HFF-Myc (cell line): Measurements from ENCODE around the gene ESPNL.

Source experiments
- DNase-seq: peaks from one replicate; pipeline ENCODE4 v3.0.0-alpha.2; 2011; ENCODE audit warnings: low read depth; ENCODE audit errors: extremely low read depth
- H3K4me3 ChIP-seq: replicated peaks from 2 replicates; pipeline ENCODE4 v1.5.1; 2011; ENCODE audit warnings: low read depth, mild to moderate bottlenecking, control low read depth, low read length
- CTCF ChIP-seq: IDR thresholded peaks from 2 replicates; pipeline ENCODE4 v1.5.1; 2012; ENCODE audit warnings: mild to moderate bottlenecking, low read depth, low read length, control low read depth; ENCODE audit errors: missing control alignments

Gene ESPNL

DNA sequence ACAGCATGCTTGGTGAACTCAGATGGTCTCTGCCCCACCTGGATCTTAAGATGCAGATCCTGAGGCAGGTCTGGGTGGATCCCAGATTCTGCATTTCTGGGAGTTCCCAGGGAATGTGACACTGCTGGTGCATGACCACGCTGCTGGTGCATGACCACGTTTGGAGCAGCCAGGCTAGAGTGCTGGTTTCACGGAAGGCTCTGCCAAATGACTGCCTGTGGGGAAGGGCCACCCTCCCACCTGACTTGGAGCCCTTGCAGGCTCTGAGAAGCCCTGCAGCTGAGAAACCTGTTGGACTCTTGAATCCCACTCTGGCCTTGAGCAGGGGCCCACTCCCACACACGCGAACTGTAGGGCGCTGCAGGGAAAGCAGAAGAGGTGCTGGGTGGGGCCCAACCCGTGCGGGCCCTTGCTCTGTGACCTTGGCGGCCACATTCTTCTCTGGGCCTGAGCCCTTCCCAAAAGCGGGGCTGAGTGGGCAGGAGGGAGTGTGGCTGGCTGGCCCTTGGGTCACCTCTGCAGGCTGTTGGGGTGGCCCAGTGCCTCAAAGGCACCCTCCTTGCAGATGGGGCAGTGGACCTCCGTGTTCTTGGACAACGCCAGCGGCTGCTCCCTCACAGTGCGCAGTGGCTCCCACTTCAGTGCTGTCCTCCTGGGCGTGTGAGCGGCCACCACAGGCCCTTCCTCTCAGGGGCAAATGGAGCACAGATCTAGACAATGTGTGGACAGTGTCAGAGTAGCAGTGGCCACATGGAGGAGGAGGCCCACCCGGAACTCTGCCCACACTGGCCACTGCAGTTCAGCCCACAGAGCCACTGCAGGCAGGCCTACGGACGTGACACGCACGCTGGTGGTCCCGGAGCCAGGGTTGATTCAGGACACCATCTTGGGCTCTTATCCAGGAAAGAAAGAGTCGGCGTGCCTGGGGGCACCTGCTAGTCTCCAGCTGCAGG, 66.5 kb downstream of the ESPNL start:
- TF ChIP-seq CTCF = no peak
- DNase-seq = no peak
- no peak overlapping the region for H3K4me3 ChIP-seq

GRCh38 chr2:238167344-238167715, 67.2 kb downstream of the ESPNL start:
- DNase-seq = no peak
- no peak for TF ChIP-seq CTCF
- H3K4me3 ChIP-seq = no peak overlapping the region

DNA sequence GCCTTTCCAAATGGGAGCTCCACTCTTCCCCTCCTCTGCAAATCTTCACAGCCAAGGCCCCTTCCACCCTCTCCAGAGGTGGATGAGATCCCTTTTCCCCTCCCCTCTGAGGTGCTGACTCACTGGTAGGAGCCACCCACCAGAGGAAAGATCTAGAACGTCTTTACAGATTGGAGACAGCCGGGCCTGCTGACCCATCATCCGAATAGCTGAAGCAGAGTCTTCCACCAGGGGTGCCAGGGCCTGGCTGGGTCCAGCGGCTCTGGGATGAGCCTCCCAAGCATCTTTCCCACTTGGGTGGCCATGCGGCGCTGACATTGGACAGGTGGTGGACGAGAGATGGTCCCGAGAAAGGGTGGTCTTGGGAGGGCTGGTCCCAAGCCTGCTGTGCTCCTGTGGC, 67.6 kb downstream of the ESPNL start:
- H3K4me3 ChIP-seq = no peak overlapping the region
- no peak for DNase-seq
- no peak for TF ChIP-seq CTCF

DNA sequence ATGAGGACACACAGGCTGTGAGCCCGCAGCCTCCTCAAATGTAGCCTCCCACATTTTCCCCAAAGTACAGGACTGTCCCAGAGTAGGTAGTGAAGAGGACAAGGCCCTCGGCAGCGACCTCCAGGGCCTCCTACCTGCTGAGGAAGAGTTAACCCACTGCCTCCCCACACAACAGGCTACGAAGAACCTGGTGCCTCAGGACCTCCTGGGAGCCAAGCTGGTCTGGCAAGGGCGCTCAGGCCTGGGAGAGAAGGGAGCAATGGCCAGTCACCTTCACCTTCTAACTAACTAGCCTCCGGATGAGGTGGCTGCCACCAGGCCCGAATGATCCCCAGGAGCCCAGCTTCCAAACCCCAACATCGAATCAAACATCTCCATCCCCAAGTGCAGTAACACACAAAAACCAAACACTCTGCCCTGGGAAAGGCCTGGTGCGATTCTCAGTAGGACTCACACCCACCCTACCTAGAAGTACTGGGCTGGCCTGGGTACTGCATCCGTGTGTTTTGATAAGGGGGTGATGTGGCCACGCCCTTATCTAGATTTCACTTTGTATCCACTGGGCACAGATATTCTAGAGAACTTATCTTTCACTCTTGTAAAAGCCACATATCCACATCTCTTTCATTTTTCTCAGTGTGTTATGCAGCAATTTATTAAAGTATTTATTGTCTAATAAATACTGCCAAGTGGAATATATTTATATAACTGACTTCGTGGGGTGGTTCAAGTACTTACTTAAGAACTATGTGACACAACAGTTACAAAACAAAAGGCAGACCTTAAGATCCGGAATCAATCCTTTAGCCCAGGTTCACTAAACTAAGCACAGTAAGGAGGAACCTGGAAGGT, 68.3 kb downstream of the ESPNL start:
- no peak overlapping the region for H3K4me3 ChIP-seq
- no peak for TF ChIP-seq CTCF
- DNase-seq = no peak

- TF ChIP-seq CTCF = no peak
- H3K4me3 ChIP-seq = no peak overlapping the region
These were observed 69.0 kb downstream of the ESPNL start for GRCh38 chr2:238169048-238169707.

GRCh38 chr2:238169708-238170251, 69.6 kb downstream of the ESPNL start:
- DNase-seq = peak; percentile 61
- TF ChIP-seq CTCF = no peak
- H3K4me3 ChIP-seq = no peak overlapping the region

More at GRCh38 chr2:238169048-238169707, 69.0 kb downstream of the ESPNL start:
- peak; percentile 47 for DNase-seq
